BE2C (cell line): ENCODE data around the gene EMP3.
A peak's percentile ranks its signal among the peaks of the same experiment; 100 is the strongest.
"Not testable (repeated sequence)": the region's sequence is repeated elsewhere in the genome, so short reads cannot be mapped to it uniquely, and the experiment has no call there.

Source experiments
- DNase-seq: peaks from one replicate; pipeline ENCODE4 v3.0.0-alpha.2; 2020
- H3K27me3 ChIP-seq: fragments of 250-450 bp; sonication (Bioruptor Pico); 2 replicates; pipeline ENCODE4 v1.5.1; 2020; ENCODE audit warnings: mild to moderate bottlenecking
- H3K36me3 ChIP-seq: fragments of 250-450 bp; sonication (Bioruptor Pico); 2 replicates; pipeline ENCODE4 v1.5.1; 2020; ENCODE audit warnings: mild to moderate bottlenecking
- H3K4me1 ChIP-seq: fragments of 250-450 bp; sonication (Bioruptor Pico); 2 replicates; pipeline ENCODE4 v1.5.1; 2020
- H3K4me3 ChIP-seq: 2 replicates; pipeline ENCODE4 v1.5.1; 2011; ENCODE audit warnings: low read depth, low read length
- H3K9me3 ChIP-seq: fragments of 250-450 bp; sonication (Bioruptor Pico); 2 replicates; pipeline ENCODE4 v1.5.1; 2020
- CTCF ChIP-seq: IDR thresholded peaks from 2 replicates; pipeline ENCODE4 v1.5.1; 2012; ENCODE audit warnings: mild to moderate bottlenecking, low read depth, low read length

Gene EMP3

GRCh38 chr19:48371367-48371766, 46.0 kb downstream of the EMP3 start:
- no peak for DNase-seq
- Histone ChIP-seq H3K9me3 (no peaks in the 10 kb centered on the region), H3K36me3 (no peaks in the 10 kb centered on the region), H3K27me3 (no peaks in the 10 kb centered on the region), H3K4me3 (no peak overlapping the region), H3K4me1 (peaks cover 24% of the 10 kb centered on the region)
- no peak for TF ChIP-seq CTCF

- DNase-seq, H3K9me3 ChIP-seq, H3K36me3 ChIP-seq, H3K27me3 ChIP-seq, H3K4me3 ChIP-seq: not testable (repeated sequence)
- H3K4me1 ChIP-seq = peaks cover 24% of the 10 kb centered on the region
Observed at GRCh38 chr19:48371771-48372170, 46.4 kb downstream of the EMP3 start.

- Histone ChIP-seq H3K27me3 (no peaks in the 10 kb centered on the region), H3K4me3 (no peak overlapping the region), H3K4me1 (peaks cover 24% of the 10 kb centered on the region), H3K9me3 (no peaks in the 10 kb centered on the region), H3K36me3 (no peaks in the 10 kb centered on the region)
- TF ChIP-seq CTCF = no peak
- peak; percentile 53 for DNase-seq
Observed at GRCh38 chr19:48372904-48373303, 47.6 kb downstream of the EMP3 start.

GRCh38 chr19:48373567-48373966, 48.2 kb downstream of the EMP3 start:
- DNase-seq = no peak
- Histone ChIP-seq H3K27me3 (no peaks in the 10 kb centered on the region), H3K36me3 (no peaks in the 10 kb centered on the region), H3K4me1 (peaks cover 22% of the 10 kb centered on the region), H3K9me3 (no peaks in the 10 kb centered on the region), H3K4me3 (no peak overlapping the region)
- no peak for TF ChIP-seq CTCF

- no peak for DNase-seq
Observed at GRCh38 chr19:48378194-48378570, 52.8 kb downstream of the EMP3 start.

GRCh38 chr19:48379058-48379457, 53.7 kb downstream of the EMP3 start:
- DNase-seq = no peak
- H3K4me3 ChIP-seq = no peak overlapping the region
- no peaks in the 10 kb centered on the region for H3K27me3 ChIP-seq
- peaks cover 10% of the 10 kb centered on the region for H3K36me3 ChIP-seq
- no peaks in the 10 kb centered on the region for H3K9me3 ChIP-seq
- no peak for TF ChIP-seq CTCF
- H3K4me1 ChIP-seq = no peaks in the 10 kb centered on the region

More at GRCh38 chr19:48378194-48378570, 52.8 kb downstream of the EMP3 start:
- TF ChIP-seq CTCF = no peak
- Histone ChIP-seq H3K27me3 (no peaks in the 10 kb centered on the region), H3K4me1 (no peaks in the 10 kb centered on the region; the same call in 1 of the 2 replicates), H3K4me3 (no peak overlapping the region), H3K9me3 (no peaks in the 10 kb centered on the region), H3K36me3 (peaks cover 1% of the 10 kb centered on the region; the same call in 1 of the 2 replicates)
